ENCODE results near the gene CPA5. TPM values are rescaled to one million over a fixed set of nuclear protein-coding genes. Genes with fewer than 3 reads are reported as not detected.

The CPA5 gene
- total RNA-seq, 4 donors from 2014 or later, result not detected

DNA sequence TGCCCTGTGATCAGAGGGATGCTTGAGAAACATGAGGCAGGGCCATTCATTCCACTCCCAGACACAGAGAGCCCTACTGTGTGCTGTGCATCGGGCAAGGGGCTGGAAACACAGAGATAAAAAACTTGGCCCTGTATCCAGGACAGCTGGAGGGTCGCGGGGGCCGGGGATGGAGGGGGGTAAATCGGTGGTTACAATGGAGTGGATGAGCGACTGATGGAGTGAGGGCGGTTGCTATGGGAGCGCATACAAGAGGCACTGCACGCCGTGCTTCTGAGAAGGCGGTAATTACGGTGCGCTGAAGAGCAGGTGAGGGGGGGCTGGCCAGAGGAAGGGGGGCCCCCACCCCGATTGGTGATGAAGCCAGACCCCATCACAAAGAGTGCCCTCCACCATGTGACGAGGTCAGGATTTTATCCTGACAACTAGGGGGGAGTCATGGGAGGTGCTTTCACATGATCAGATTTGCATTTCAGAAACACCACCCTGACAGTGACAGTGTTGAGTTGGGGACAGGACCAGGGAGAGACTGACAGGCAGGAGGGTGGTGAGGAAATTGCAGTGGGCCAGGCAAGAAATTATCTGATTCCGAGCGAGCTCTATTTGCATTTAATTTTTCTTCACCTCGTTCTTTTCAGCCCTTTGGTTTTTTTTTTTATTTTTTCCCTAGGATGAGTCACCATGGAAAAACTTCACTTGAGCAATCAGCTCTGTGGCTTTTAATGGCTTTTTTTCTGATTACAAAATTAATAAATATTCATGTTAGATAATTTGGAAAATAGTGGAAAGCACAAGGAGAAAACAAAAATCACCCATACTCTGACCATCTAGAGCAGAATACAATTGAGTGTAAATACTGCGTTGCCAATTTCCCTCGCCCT, 7.8 kb downstream of the CPA5 start:
- TF ChIP-seq POLR2A (IDR thresholded peaks at IDR 0.05), result no peak
- TF ChIP-seq, protein P1, sequence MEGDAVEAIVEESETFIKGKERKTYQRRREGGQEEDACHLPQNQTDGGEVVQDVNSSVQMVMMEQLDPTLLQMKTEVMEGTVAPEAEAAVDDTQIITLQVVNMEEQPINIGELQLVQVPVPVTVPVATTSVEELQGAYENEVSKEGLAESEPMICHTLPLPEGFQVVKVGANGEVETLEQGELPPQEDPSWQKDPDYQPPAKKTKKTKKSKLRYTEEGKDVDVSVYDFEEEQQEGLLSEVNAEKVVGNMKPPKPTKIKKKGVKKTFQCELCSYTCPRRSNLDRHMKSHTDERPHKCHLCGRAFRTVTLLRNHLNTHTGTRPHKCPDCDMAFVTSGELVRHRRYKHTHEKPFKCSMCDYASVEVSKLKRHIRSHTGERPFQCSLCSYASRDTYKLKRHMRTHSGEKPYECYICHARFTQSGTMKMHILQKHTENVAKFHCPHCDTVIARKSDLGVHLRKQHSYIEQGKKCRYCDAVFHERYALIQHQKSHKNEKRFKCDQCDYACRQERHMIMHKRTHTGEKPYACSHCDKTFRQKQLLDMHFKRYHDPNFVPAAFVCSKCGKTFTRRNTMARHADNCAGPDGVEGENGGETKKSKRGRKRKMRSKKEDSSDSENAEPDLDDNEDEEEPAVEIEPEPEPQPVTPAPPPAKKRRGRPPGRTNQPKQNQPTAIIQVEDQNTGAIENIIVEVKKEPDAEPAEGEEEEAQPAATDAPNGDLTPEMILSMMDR (IDR thresholded peaks at IDR 0.05), result no peak
- H3K36me3 ChIP-seq, result no peaks in the 10 kb centered on the region
- H3K4me1 ChIP-seq, result peaks cover 13 to 20% of the 10 kb centered on the region in 2 donors
- H3K27ac ChIP-seq, result peak overlapping the region; percentile 81 to 86
- H3K27me3 ChIP-seq, result no peaks in the 10 kb centered on the region
- H3K4me3 ChIP-seq, result no peak overlapping the region
- peak in 1 of 2 donors; percentile 48 for DNase-seq
- no peaks in the 10 kb centered on the region for H3K9me3 ChIP-seq
- intact Hi-C loops (cut with DNase I; ENCODE audit: low total_unique reads), result no loop called here

DNA sequence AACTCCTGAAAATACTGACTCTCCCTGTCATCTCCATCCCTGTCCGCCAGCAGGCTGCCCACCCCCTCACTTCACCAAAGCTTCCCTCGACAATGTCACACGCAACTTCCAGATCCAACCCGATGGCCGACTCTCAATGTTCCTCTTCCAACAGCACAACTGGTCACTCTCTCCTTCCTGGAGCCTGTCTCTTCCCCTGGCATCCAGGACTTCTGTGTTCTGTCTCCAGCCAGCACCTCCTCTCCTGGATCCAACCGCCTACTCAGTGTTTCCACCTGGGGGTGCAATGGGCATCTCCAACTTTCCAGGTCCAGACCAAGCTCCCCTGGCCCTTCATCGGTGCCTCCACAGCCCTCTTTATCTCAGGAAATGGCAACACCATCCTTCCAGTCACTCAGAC, 8.6 kb downstream of the CPA5 start:
- intact Hi-C loops (cut with DNase I; ENCODE audit: low total_unique reads), result no loop called here
- H3K4me1 ChIP-seq, result peaks cover 13 to 20% of the 10 kb centered on the region in 2 donors
- no peak for DNase-seq
- no peaks in the 10 kb centered on the region for H3K9me3 ChIP-seq
- H3K27ac ChIP-seq, result peak overlapping the region; percentile 81 to 86
- H3K36me3 ChIP-seq, result no peaks in the 10 kb centered on the region
- no peak for TF ChIP-seq POLR2A (IDR thresholded peaks at IDR 0.05)
- TF ChIP-seq, protein P1 (IDR thresholded peaks at IDR 0.05), result no peak
- H3K27me3 ChIP-seq, result no peaks in the 10 kb centered on the region
- no peak overlapping the region for H3K4me3 ChIP-seq

GRCh38 chr7:130356121-130356875, 11.7 kb downstream of the CPA5 start:
- TF ChIP-seq, protein P1 (IDR thresholded peaks at IDR 0.05), result no peak
- no peak for TF ChIP-seq POLR2A (IDR thresholded peaks at IDR 0.05)
- no peaks in the 10 kb centered on the region for H3K36me3 ChIP-seq
- no peaks in the 10 kb centered on the region for H3K9me3 ChIP-seq
- intact Hi-C loops (cut with DNase I; ENCODE audit: low total_unique reads), result no loop called here
- no peaks in the 10 kb centered on the region for H3K27me3 ChIP-seq
- peaks cover 13 to 20% of the 10 kb centered on the region in 2 donors for H3K4me1 ChIP-seq
- H3K27ac ChIP-seq, result peak overlapping the region; percentile 90 to 97
- DNase-seq, result peak; percentile 67 to 80
- no peak overlapping the region for H3K4me3 ChIP-seq

- Histone ChIP-seq H3K4me1 (peaks cover 13% of the 10 kb centered on the region in 2 donors), H3K4me3 (no peak overlapping the region), H3K36me3 (no peaks in the 10 kb centered on the region), H3K27ac (peak overlapping the region; percentile 90 to 97), H3K9me3 (no peaks in the 10 kb centered on the region), H3K27me3 (no peaks in the 10 kb centered on the region)
- peak; percentile 82 to 87 for DNase-seq
- TF ChIP-seq POLR2A (IDR thresholded peaks at IDR 0.05), result no peak
- TF ChIP-seq, protein P1 (IDR thresholded peaks at IDR 0.05), result no peak
- intact Hi-C loops (cut with DNase I; ENCODE audit: low total_unique reads), result no loop called here
Observed at GRCh38 chr7:130356876-130357611, 12.4 kb downstream of the CPA5 start.

Data from uterus (tissue), 4 donors.